Neural progenitor cell (in vitro differentiated cells): ENCODE measurements around the gene PTPRK. TPM values are rescaled to one million over a fixed set of nuclear protein-coding genes. Genes with fewer than 3 reads are reported as not detected.

Source experiments
- DNase-seq: peaks from one replicate; pipeline ENCODE4 v3.0.0-alpha.2; 2016; ENCODE audit warnings: low spot score
- H2AFZ ChIP-seq: fragments of 200-600 bp; sonication (generic); replicated peaks from 2 replicates; pipeline ENCODE4 v1.6.1; 2016; ENCODE audit warnings: antibody characterized with exemption
- H3F3A ChIP-seq: fragments of 200-600 bp; sonication (generic); 2 replicates; pipeline ENCODE4 v1.6.1; 2016; ENCODE audit warnings: antibody characterized with exemption, low read depth
- H3K27ac ChIP-seq: fragments of 200-600 bp; sonication (generic); 2 replicates; pipeline ENCODE4 v1.5.1; 2016; ENCODE audit warnings: mild to moderate bottlenecking
- H3K27me3 ChIP-seq: fragments of 200-600 bp; sonication (generic); 2 replicates; pipeline ENCODE4 v1.6.1; 2016; ENCODE audit warnings: mild to moderate bottlenecking, moderate library complexity
- H3K36me3 ChIP-seq: fragments of 200-600 bp; sonication (generic); 2 replicates; pipeline ENCODE4 v1.5.1; 2016
- H3K4me1 ChIP-seq: fragments of 200-600 bp; sonication (generic); 2 replicates; pipeline ENCODE4 v1.6.1; 2016; ENCODE audit warnings: mixed run types
- H3K4me2 ChIP-seq: fragments of 200-600 bp; sonication (generic); 2 replicates; pipeline ENCODE4 v1.6.1; 2016
- H3K4me3 ChIP-seq: fragments of 200-600 bp; sonication (generic); 2 replicates; pipeline ENCODE4 v1.5.1; 2016
- H3K79me2 ChIP-seq: fragments of 200-600 bp; sonication (generic); 2 replicates; pipeline ENCODE4 v1.6.1; 2016; ENCODE audit warnings: low read depth
- H3K9ac ChIP-seq: fragments of 200-600 bp; sonication (generic); 2 replicates; pipeline ENCODE4 v1.6.1; 2016
- H3K9me3 ChIP-seq: fragments of 200-600 bp; sonication (generic); 2 replicates; pipeline ENCODE4 v1.5.1; 2016; ENCODE audit warnings: low read depth
- H4K20me1 ChIP-seq: fragments of 200-600 bp; sonication (generic); 2 replicates; pipeline ENCODE4 v1.6.1; 2016; ENCODE audit warnings: low read depth
- H3K27ac Mint-ChIP-seq: 3 replicates; pipeline ENCODE4 v1.8.0; 2021; ENCODE audit warnings: mixed read lengths
- H3K27me3 Mint-ChIP-seq: 2 replicates; pipeline ENCODE4 v1.8.0; 2022; ENCODE audit warnings: low read depth, mild to moderate bottlenecking, inconsistent platforms, moderate library complexity, mixed read lengths; ENCODE audit not compliant: insufficient read depth
- H3K36me3 Mint-ChIP-seq: 3 replicates; pipeline ENCODE4 v1.8.0; 2021; ENCODE audit warnings: mixed read lengths
- H3K4me1 Mint-ChIP-seq: 3 replicates; pipeline ENCODE4 v1.8.0; 2021; ENCODE audit warnings: mixed read lengths
- H3K4me3 Mint-ChIP-seq: 3 replicates; pipeline ENCODE4 v1.8.0; 2021; ENCODE audit warnings: mild to moderate bottlenecking, moderate library complexity, mixed read lengths
- H3K9me3 Mint-ChIP-seq: 3 replicates; pipeline ENCODE4 v1.8.0; 2020; ENCODE audit warnings: mixed read lengths
- CTCF ChIP-seq: fragments of 200-600 bp; sonication (generic); IDR thresholded peaks from 2 replicates; pipeline ENCODE4 v1.5.1; 2017; ENCODE audit warnings: antibody characterized with exemption, mild to moderate bottlenecking
- EZH2 ChIP-seq: fragments of 200-600 bp; sonication (generic); IDR thresholded peaks from 2 replicates; pipeline ENCODE4 v1.6.1; 2017; ENCODE audit warnings: antibody characterized with exemption, mild to moderate bottlenecking, moderate library complexity
- EZH2phosphoT487 ChIP-seq: fragments of 200-600 bp; sonication (generic); IDR thresholded peaks from 2 replicates; pipeline ENCODE4 v1.6.1; 2017; ENCODE audit warnings: antibody characterized with exemption
- total RNA-seq: library from RNA; depleted of rRNA; stranded (reverse); fragments of >200 nt; gene quantifications from 2 replicates; pipeline ENCODE4 v1.2.3, GENCODE V29; 2015; ENCODE audit warnings: low replicate concordance

The PTPRK gene
- total RNA-seq, 1 donor from 2014 or later, result 35.0 TPM

DNA sequence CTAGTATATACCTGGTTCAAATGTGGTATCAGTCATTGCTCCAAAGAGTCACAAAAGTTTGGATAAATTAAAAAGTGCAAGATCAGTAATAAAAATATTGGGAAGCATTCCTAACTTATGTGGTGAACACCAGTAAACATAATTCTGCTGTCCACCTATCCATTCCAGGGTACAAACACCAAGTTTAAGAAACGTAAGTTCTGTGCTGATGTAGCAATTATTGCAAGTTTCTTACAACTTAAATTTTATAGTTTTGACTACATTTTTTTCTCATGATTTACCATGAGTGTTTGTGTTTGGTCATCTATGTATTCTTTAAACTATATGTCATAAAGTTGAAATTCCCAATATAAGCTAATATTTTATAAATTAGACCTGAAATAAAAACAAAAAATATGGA is 364.6 kb downstream of the PTPRK start:
- TF ChIP-seq EZH2, result no peak
- no peak for TF ChIP-seq CTCF
- no peak for TF ChIP-seq EZH2phosphoT487
- Histone ChIP-seq H3K4me3 (no peak overlapping the region), H3F3A (no peaks in the 10 kb centered on the region), H3K27me3 (no peaks in the 10 kb centered on the region), H3K9ac (no peak overlapping the region), H2AFZ (no peak overlapping the region), H3K36me3 (no peaks in the 10 kb centered on the region), H3K79me2 (no peaks in the 10 kb centered on the region), H3K27ac (no peak overlapping the region), H4K20me1 (no peaks in the 10 kb centered on the region), H3K4me2 (no peak overlapping the region), H3K9me3 (no peaks in the 10 kb centered on the region), H3K4me1 (no peaks in the 10 kb centered on the region)
- no peak overlapping the region for H3K4me3 Mint-ChIP-seq
- H3K36me3 Mint-ChIP-seq, result no peaks in the 10 kb centered on the region
- no peaks in the 10 kb centered on the region for H3K27me3 Mint-ChIP-seq
- DNase-seq, result no peak
- no peaks in the 10 kb centered on the region for H3K4me1 Mint-ChIP-seq
- H3K27ac Mint-ChIP-seq, result no peak overlapping the region
- H3K9me3 Mint-ChIP-seq, result no peaks in the 10 kb centered on the region

DNA sequence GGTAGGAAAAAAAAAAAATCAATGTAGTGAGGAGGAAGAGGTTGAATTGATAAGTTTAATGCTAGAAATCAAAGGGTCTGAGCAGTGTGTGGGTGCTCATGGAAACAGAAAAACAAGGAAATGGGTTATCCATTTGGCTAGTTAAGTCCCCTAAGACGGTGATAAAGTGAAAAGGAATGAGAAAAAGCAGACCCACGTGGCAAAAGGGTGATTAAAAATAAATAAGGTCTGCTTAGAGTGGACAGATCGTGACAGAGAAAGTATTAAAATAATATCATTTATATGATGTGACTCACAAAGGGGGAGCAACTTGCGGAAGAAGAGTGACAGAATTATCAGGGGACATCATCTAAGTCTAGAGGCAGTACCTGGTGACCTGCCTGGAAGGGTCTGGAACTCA is 367.8 kb downstream of the PTPRK start:
- no peaks in the 10 kb centered on the region for H3K79me2 ChIP-seq
- H2AFZ ChIP-seq, result no peak overlapping the region
- H3K4me2 ChIP-seq, result no peak overlapping the region
- DNase-seq, result no peak
- Mint-ChIP-seq H3K27ac (no peak overlapping the region), H3K4me3 (no peak overlapping the region), H3K4me1 (no peaks in the 10 kb centered on the region), H3K27me3 (no peaks in the 10 kb centered on the region), H3K36me3 (no peaks in the 10 kb centered on the region), H3K9me3 (no peaks in the 10 kb centered on the region)
- TF ChIP-seq EZH2phosphoT487 (no peak), CTCF (no peak), EZH2 (no peak)
- H3K27me3 ChIP-seq, result no peaks in the 10 kb centered on the region
- H3F3A ChIP-seq, result no peaks in the 10 kb centered on the region
- H3K36me3 ChIP-seq, result no peaks in the 10 kb centered on the region
- no peak overlapping the region for H3K9ac ChIP-seq
- H3K27ac ChIP-seq, result no peak overlapping the region
- no peaks in the 10 kb centered on the region for H3K4me1 ChIP-seq
- no peaks in the 10 kb centered on the region for H3K9me3 ChIP-seq
- no peak overlapping the region for H3K4me3 ChIP-seq
- H4K20me1 ChIP-seq, result no peaks in the 10 kb centered on the region

GRCh38 chr6:128150376-128150775 is 370.0 kb downstream of the PTPRK start:
- TF ChIP-seq EZH2 (no peak), CTCF (no peak), EZH2phosphoT487 (no peak)
- no peaks in the 10 kb centered on the region for H3K9me3 ChIP-seq
- H3K79me2 ChIP-seq, result no peaks in the 10 kb centered on the region
- no peak overlapping the region for H2AFZ ChIP-seq
- H3F3A ChIP-seq, result no peaks in the 10 kb centered on the region
- no peak overlapping the region for H3K9ac ChIP-seq
- H3K4me1 ChIP-seq, result no peaks in the 10 kb centered on the region
- no peaks in the 10 kb centered on the region for H3K36me3 ChIP-seq
- H4K20me1 ChIP-seq, result no peaks in the 10 kb centered on the region
- no peaks in the 10 kb centered on the region for H3K27me3 ChIP-seq
- no peaks in the 10 kb centered on the region for H3K4me1 Mint-ChIP-seq
- no peak overlapping the region for H3K27ac ChIP-seq
- no peak overlapping the region for H3K4me2 ChIP-seq
- no peaks in the 10 kb centered on the region for H3K36me3 Mint-ChIP-seq
- DNase-seq, result no peak
- no peaks in the 10 kb centered on the region for H3K27me3 Mint-ChIP-seq
- no peak overlapping the region for H3K27ac Mint-ChIP-seq
- H3K4me3 Mint-ChIP-seq, result no peak overlapping the region
- no peaks in the 10 kb centered on the region for H3K9me3 Mint-ChIP-seq
- H3K4me3 ChIP-seq, result no peak overlapping the region

DNA sequence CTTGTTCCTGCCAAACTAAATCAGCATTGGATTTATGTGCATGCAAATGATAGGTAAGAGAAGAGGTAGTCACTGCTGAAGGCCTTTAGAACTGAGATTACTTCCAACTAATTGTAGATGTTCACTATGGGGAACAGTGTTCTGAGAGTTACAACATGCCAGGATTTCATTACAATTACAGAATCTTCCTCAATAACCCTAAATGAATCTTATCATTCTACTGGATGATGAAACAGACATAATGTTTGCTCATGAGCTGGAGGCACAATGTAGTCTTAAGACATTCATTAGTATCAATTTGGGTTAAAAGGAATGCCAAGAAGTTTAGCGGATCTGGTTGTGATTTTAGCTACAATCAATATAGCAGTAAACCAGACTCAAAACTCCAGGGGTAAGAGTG is 370.6 kb downstream of the PTPRK start:
- no peaks in the 10 kb centered on the region for H3K9me3 ChIP-seq
- no peaks in the 10 kb centered on the region for H3K27me3 ChIP-seq
- Mint-ChIP-seq H3K9me3 (no peaks in the 10 kb centered on the region), H3K27me3 (no peaks in the 10 kb centered on the region), H3K36me3 (no peaks in the 10 kb centered on the region), H3K4me3 (no peak overlapping the region), H3K27ac (no peak overlapping the region), H3K4me1 (no peaks in the 10 kb centered on the region)
- H3K9ac ChIP-seq, result no peak overlapping the region
- H3K36me3 ChIP-seq, result no peaks in the 10 kb centered on the region
- no peak overlapping the region for H3K27ac ChIP-seq
- H3K4me3 ChIP-seq, result no peak overlapping the region
- TF ChIP-seq CTCF (no peak), EZH2 (no peak), EZH2phosphoT487 (no peak)
- no peak overlapping the region for H2AFZ ChIP-seq
- no peaks in the 10 kb centered on the region for H3F3A ChIP-seq
- H3K79me2 ChIP-seq, result no peaks in the 10 kb centered on the region
- no peaks in the 10 kb centered on the region for H3K4me1 ChIP-seq
- no peak for DNase-seq
- H4K20me1 ChIP-seq, result no peaks in the 10 kb centered on the region
- H3K4me2 ChIP-seq, result no peak overlapping the region
